H9 (cell line): ENCODE data around the gene CAPG. TPM values are rescaled to one million over a fixed set of nuclear protein-coding genes. Genes with fewer than 3 reads are reported as not detected.
A peak's percentile ranks its signal among the peaks of the same experiment; 100 is the strongest.

Experiments
- DNase-seq: peaks from one replicate; pipeline ENCODE4 v3.0.0-alpha.2; 2017
- H2AFZ ChIP-seq: one replicate; pipeline ENCODE4 v1.6.1; 2013; ENCODE audit warnings: mild to moderate bottlenecking, low read length, control low read depth, moderate library complexity
- H2AK5ac ChIP-seq: 2 replicates; pipeline ENCODE4 v1.6.1; 2013; ENCODE audit warnings: low read length, control low read depth, mixed read lengths; ENCODE audit not compliant: insufficient read length
- H2BK120ac ChIP-seq: one replicate; pipeline ENCODE4 v1.6.1; 2013; ENCODE audit warnings: low read depth, mild to moderate bottlenecking, low read length, control low read depth, inconsistent platforms; ENCODE audit not compliant: poor library complexity, severe bottlenecking
- H2BK12ac ChIP-seq: 2 replicates; pipeline ENCODE4 v1.6.1; 2013; ENCODE audit warnings: low read length, control low read depth, mixed read lengths, low read depth; ENCODE audit not compliant: insufficient read length
- H2BK15ac ChIP-seq: 2 replicates; pipeline ENCODE4 v1.6.1; 2013; ENCODE audit warnings: low read depth, low read length, control low read depth
- H2BK20ac ChIP-seq: one replicate; pipeline ENCODE4 v1.6.1; 2013; ENCODE audit warnings: low read depth, mild to moderate bottlenecking, low read length, control low read depth, inconsistent platforms; ENCODE audit not compliant: poor library complexity, severe bottlenecking
- H2BK5ac ChIP-seq: 2 replicates; pipeline ENCODE4 v1.6.1; 2013; ENCODE audit warnings: low read length, control low read depth, mixed read lengths; ENCODE audit not compliant: insufficient read length
- H3K14ac ChIP-seq: 2 replicates; pipeline ENCODE4 v1.6.1; 2013; ENCODE audit warnings: low read length, control low read depth; ENCODE audit not compliant: insufficient read depth
- H3K18ac ChIP-seq: 2 replicates; pipeline ENCODE4 v1.6.1; 2013; ENCODE audit warnings: low read depth, mild to moderate bottlenecking, mixed read lengths, low read length, control low read depth; ENCODE audit not compliant: insufficient read length
- H3K23ac ChIP-seq: 2 replicates; pipeline ENCODE4 v1.6.1; 2013; ENCODE audit warnings: low read length, control low read depth, mixed read lengths, low read depth; ENCODE audit not compliant: insufficient read length
- H3K23me2 ChIP-seq: 2 replicates; pipeline ENCODE4 v1.6.1; 2013; ENCODE audit warnings: low read depth, mild to moderate bottlenecking, mixed read lengths, low read length, control low read depth; ENCODE audit not compliant: insufficient read length, poor library complexity, severe bottlenecking
- H3K27ac ChIP-seq: 2 replicates; pipeline ENCODE4 v1.5.1; 2013; ENCODE audit warnings: low read length, control low read depth, mixed read lengths, low read depth; ENCODE audit not compliant: insufficient read length
- H3K27me3 ChIP-seq: 2 replicates; pipeline ENCODE4 v1.6.1; 2013; ENCODE audit warnings: low read length, control low read depth, inconsistent platforms; ENCODE audit not compliant: insufficient read depth
- H3K4ac ChIP-seq: 2 replicates; pipeline ENCODE4 v1.6.1; 2013; ENCODE audit warnings: low read depth, mild to moderate bottlenecking, control low read depth, inconsistent platforms, low read length, moderate library complexity
- H3K4me1 ChIP-seq: 2 replicates; pipeline ENCODE4 v1.6.1; 2013; ENCODE audit warnings: low read length, control low read depth, inconsistent platforms; ENCODE audit not compliant: insufficient read depth
- H3K4me2 ChIP-seq: 2 replicates; pipeline ENCODE4 v1.6.1; 2013; ENCODE audit warnings: low read length, control low read depth, mixed read lengths; ENCODE audit not compliant: insufficient read length, insufficient read depth
- H3K56ac ChIP-seq: 2 replicates; pipeline ENCODE4 v1.6.1; 2013; ENCODE audit warnings: low read depth, mild to moderate bottlenecking, mixed read lengths, low read length, control low read depth; ENCODE audit not compliant: insufficient read length
- H3K79me1 ChIP-seq: 2 replicates; pipeline ENCODE4 v1.6.1; 2013; ENCODE audit warnings: low read depth, mild to moderate bottlenecking, moderate library complexity, low read length, control low read depth, inconsistent platforms; ENCODE audit not compliant: insufficient read depth, poor library complexity, severe bottlenecking
- H3K79me2 ChIP-seq: 2 replicates; pipeline ENCODE4 v1.6.1; 2013; ENCODE audit warnings: low read length, control low read depth, inconsistent platforms; ENCODE audit not compliant: insufficient read depth
- H3K9ac ChIP-seq: 2 replicates; pipeline ENCODE4 v1.6.1; 2013; ENCODE audit warnings: low read length, control low read depth, mixed read lengths; ENCODE audit not compliant: insufficient read length; ENCODE audit errors: extremely low read depth
- H3K9me3 ChIP-seq: one replicate; pipeline ENCODE4 v1.6.1; 2013; ENCODE audit warnings: low read depth, low read length, inconsistent platforms; ENCODE audit not compliant: control insufficient read depth
- H3T11ph ChIP-seq: one replicate; pipeline ENCODE4 v1.6.1; 2013; ENCODE audit warnings: mild to moderate bottlenecking, low read length, control low read depth, inconsistent platforms
- H4K20me1 ChIP-seq: one replicate; pipeline ENCODE4 v1.6.1; 2013; ENCODE audit not compliant: control insufficient read depth, insufficient read length, insufficient read depth
- H4K5ac ChIP-seq: 2 replicates; pipeline ENCODE4 v1.6.1; 2013; ENCODE audit warnings: low read depth, mild to moderate bottlenecking, mixed read lengths, low read length, control low read depth; ENCODE audit not compliant: insufficient read length
- H4K8ac ChIP-seq: replicated peaks from 2 replicates; pipeline ENCODE4 v1.6.1; 2013; ENCODE audit warnings: low read length, control low read depth, mixed read lengths, low read depth; ENCODE audit not compliant: insufficient read length
- H4K91ac ChIP-seq: 2 replicates; pipeline ENCODE4 v1.6.1; 2013; ENCODE audit warnings: low read depth, mild to moderate bottlenecking, moderate library complexity, mixed read lengths, low read length, control low read depth; ENCODE audit not compliant: insufficient read length
- H3K27ac Mint-ChIP-seq, 3 experiments: 2 replicates in 2 of 3; 3 replicates in 1 of 3; pipeline ENCODE4 v1.8.0; 2020 to 2021; ENCODE audit warnings: mixed read lengths in 3 of 3, mild to moderate bottlenecking in 1 of 3, moderate library complexity in 1 of 3
- H3K27me3 Mint-ChIP-seq: 2 replicates; pipeline ENCODE4 v1.8.0; 2021; ENCODE audit warnings: low read depth, mild to moderate bottlenecking, moderate library complexity, mixed read lengths
- H3K36me3 Mint-ChIP-seq, 3 experiments: 2 replicates in 2 of 3; 3 replicates in 1 of 3; pipeline ENCODE4 v1.8.0; 2020 to 2021; ENCODE audit warnings: low read depth in 3 of 3, mixed read lengths in 3 of 3; ENCODE audit not compliant: insufficient read depth in 1 of 3
- H3K4me1 Mint-ChIP-seq, 2 experiments: 2 replicates each; pipeline ENCODE4 v1.8.0; 2020; ENCODE audit warnings: mixed read lengths in 2 of 2
- H3K4me3 Mint-ChIP-seq, 2 experiments: 2 replicates in 1 of 2; 3 replicates in 1 of 2; pipeline ENCODE4 v1.8.0; 2020 to 2021; ENCODE audit warnings: mild to moderate bottlenecking in 2 of 2, mixed read lengths in 2 of 2, moderate library complexity in 1 of 2
- H3K9me3 Mint-ChIP-seq, 2 experiments: 2 replicates in 1 of 2; 3 replicates in 1 of 2; pipeline ENCODE4 v1.8.0; 2020; ENCODE audit warnings: mild to moderate bottlenecking in 2 of 2, mixed read lengths in 2 of 2, moderate library complexity in 1 of 2
- WGBS: extraction: QIAGEN DNeasy Blood & Tissue Kit; methylation state at CpG from one replicate; pipeline ENCODE4 v1.1.7; 2013; ENCODE audit warnings: missing lambda C conversion rate, low lambda C conversion rate, mixed read lengths; ENCODE audit not compliant: insufficient read length; ENCODE audit errors: extremely low coverage; 5-methylcytosine and 5-hydroxymethylcytosine counted together
- total RNA-seq: library from RNA; stranded (reverse); gene quantifications from 2 replicates; pipeline ENCODE4 v1.2.1, GENCODE V29; 2021
- TF ChIP-seq, protein P1 (sequence below): fragments of 200-600 bp; sonication (generic); conservative IDR thresholded peaks from 3 replicates; pipeline ENCODE4 v1.8.0; 2021; ENCODE audit warnings: antibody characterized with exemption, mild to moderate bottlenecking

The CAPG gene
- total RNA-seq, 1 experiment from 2014 or later: 72.8 TPM

DNA sequence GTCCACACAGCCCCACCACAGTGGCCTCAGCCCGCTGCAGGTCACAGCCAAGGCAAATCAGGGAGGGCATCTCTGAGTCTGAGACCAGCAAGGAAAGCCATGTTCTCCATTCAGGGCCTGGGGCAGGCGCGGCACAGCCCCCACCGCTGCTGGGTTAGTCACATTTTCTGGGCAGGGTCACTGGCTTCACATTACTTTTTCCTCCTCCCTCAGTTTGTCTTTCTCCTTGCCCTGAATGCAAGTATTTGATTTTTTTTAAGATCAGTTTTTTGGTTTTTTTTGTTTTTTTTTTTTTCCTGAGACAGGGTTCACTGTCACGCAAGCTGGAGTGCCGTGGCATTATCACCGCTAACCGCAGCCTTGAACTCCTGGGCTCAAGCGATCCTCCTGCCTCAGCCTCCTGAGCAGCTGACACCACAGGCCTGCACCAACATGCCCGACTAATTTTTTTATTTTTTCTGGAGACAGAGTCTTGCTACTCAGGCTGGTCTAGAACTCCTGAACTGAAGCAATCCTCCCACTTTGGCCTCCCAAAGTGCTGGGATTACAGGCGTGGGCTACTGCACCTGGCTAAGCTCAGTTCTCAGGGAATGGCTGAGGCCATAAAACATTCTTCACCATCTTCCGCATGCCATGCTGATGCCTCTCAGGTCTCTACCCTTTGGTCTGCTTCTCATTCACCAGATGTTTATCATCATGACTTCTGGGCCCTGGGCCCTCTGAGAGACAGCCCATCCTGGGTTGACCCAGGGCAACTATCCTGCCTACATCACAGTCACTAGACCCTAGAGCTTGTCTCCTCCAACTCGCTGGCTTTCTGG is 628 bp upstream of the CAPG start:
- Mint-ChIP-seq H3K27ac (peak overlapping the region in 1 of 3 experiments; percentile 1; a peak in 1 of 7 replicates), H3K36me3 (no peaks in the 10 kb centered on the region), H3K9me3 (no peaks in the 10 kb centered on the region), H3K27me3 (no peaks in the 10 kb centered on the region; the same call in none of the 2 replicates), H3K4me1 (peaks cover 37 to 42% of the 10 kb centered on the region in 2 experiments), H3K4me3 (no peak overlapping the region)
- Histone ChIP-seq H3K23me2 (peaks cover 8% of the 10 kb centered on the region), H4K91ac (no peak overlapping the region), H3K56ac (no peak overlapping the region), H2AK5ac (peak overlapping the region; percentile 39), H4K5ac (no peak overlapping the region), H2BK12ac (no peak overlapping the region), H3K4me1 (peaks cover 25% of the 10 kb centered on the region), H3K18ac (no peak overlapping the region), H3K4me2 (peak overlapping the region; percentile 23), H2BK120ac (no peak overlapping the region), H2BK20ac (no peak overlapping the region), H3K27me3 (no peaks in the 10 kb centered on the region), H2BK5ac (no peak overlapping the region), H3K27ac (no peak overlapping the region), H3K9ac (no peak overlapping the region), H3K23ac (no peak overlapping the region), H4K20me1 (no peaks in the 10 kb centered on the region), H2BK15ac (no peak overlapping the region), H3T11ph (no peak overlapping the region), H3K14ac (peak overlapping the region; percentile 60; the same call in 1 of the 2 replicates), H3K79me2 (no peaks in the 10 kb centered on the region), H3K4ac (no peak overlapping the region), H3K9me3 (no peaks in the 10 kb centered on the region), H4K8ac (no peak overlapping the region), H2AFZ (no peak overlapping the region), H3K79me1 (no peaks in the 10 kb centered on the region)
- no peak for DNase-seq
- WGBS: no CpG with 5 or more reads among the region's 13 CpGs
- TF ChIP-seq, protein P1, sequence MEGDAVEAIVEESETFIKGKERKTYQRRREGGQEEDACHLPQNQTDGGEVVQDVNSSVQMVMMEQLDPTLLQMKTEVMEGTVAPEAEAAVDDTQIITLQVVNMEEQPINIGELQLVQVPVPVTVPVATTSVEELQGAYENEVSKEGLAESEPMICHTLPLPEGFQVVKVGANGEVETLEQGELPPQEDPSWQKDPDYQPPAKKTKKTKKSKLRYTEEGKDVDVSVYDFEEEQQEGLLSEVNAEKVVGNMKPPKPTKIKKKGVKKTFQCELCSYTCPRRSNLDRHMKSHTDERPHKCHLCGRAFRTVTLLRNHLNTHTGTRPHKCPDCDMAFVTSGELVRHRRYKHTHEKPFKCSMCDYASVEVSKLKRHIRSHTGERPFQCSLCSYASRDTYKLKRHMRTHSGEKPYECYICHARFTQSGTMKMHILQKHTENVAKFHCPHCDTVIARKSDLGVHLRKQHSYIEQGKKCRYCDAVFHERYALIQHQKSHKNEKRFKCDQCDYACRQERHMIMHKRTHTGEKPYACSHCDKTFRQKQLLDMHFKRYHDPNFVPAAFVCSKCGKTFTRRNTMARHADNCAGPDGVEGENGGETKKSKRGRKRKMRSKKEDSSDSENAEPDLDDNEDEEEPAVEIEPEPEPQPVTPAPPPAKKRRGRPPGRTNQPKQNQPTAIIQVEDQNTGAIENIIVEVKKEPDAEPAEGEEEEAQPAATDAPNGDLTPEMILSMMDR: no peak
